HG02938 (cell line): ENCODE measurements around the gene AARSD1.
"Not testable (repeated sequence)": the region's sequence is repeated elsewhere in the genome, so short reads cannot be mapped to it uniquely, and the experiment has no call there.

Experiments used
- ATAC-seq: cut with Tn5 transposase; IDR thresholded peaks from one replicate; pipeline ENCODE4 v1.9.1; 2021; ENCODE audit warnings: mild to moderate bottlenecking, moderate library complexity; ENCODE audit not compliant: unreplicated experiment

The AARSD1 gene

GRCh38 chr17:42922294-42922693 lies 42.0 kb downstream of the AARSD1 start:
- no peak for ATAC-seq

DNA sequence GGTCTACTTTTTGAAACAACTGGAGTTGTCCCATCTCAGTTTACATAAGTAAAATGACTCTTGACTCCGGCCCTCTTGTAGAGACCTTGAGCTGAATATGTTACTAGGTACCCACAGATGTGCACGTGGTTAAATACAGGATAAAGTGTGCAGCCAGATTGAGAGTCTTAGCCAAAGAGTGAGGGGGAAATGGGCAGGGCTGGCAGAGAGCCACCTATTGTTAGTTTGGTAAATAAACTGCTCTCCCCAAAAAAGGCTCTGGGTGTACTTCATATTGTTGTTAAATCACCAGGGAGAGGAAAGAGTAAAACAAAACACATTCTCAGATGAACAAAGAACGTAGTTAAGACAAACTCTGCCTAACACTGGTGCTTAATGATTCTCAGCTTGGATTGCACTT lies 43.3 kb downstream of the AARSD1 start:
- no peak for ATAC-seq

- no peak for ATAC-seq
Observed at GRCh38 chr17:42920106-42920900, 44.0 kb downstream of the AARSD1 start.

GRCh38 chr17:42919522-42920077 lies 44.7 kb downstream of the AARSD1 start:
- ATAC-seq: not testable (repeated sequence)

DNA sequence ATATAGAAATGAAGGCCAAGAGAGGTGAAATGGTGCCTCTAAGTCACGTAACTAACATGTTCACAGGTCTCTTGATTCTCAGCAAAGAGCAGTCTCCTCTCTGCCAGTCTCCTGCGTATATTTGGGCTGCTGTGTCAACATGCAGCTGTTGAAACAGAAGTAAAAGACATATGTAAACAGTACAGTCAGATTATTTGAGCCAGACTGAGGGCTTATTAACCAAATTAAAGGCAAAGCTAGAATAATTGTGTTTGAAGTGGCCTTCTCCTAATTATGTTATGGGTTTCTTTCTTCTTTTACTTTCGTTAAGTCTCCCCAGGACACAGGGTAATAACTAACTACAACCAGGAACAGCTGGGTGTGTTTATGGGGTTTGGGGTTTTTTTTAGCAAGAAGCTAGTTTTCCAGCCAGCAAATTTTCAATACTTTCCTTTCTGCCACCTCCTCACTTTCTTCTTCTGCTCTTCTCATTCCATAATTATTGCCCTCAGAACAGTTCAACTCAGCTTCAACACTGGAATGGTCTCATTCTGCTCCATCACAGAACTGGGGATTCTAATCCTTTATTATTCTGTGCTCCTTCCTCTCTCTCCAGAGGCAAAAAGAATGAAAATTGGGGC lies 45.2 kb downstream of the AARSD1 start:
- ATAC-seq: no peak

- no peak for ATAC-seq
Observed at GRCh38 chr17:42917236-42917603, 47.0 kb downstream of the AARSD1 start.

GRCh38 chr17:42916388-42917235 lies 47.6 kb downstream of the AARSD1 start:
- ATAC-seq: not testable (repeated sequence)

DNA sequence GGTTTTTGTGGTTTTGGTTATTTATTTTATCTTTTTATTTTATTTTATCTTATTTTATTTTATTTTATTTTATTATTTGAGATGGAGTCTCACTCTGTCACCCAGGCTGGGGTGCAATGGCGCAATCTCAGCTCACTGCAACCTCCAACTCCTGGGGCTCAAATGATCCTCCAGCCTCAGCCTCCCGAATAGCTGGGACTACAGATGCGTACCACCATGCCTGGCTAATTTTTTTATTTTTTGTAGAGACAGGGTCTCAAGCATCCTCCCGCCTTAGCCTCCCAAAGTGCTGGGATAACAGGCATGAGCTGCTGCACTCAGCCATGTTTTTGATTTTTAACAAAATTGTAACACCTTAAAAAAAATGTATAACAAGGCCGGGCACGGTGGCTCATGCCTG lies 49.0 kb downstream of the AARSD1 start:
- not testable (repeated sequence) for ATAC-seq

DNA sequence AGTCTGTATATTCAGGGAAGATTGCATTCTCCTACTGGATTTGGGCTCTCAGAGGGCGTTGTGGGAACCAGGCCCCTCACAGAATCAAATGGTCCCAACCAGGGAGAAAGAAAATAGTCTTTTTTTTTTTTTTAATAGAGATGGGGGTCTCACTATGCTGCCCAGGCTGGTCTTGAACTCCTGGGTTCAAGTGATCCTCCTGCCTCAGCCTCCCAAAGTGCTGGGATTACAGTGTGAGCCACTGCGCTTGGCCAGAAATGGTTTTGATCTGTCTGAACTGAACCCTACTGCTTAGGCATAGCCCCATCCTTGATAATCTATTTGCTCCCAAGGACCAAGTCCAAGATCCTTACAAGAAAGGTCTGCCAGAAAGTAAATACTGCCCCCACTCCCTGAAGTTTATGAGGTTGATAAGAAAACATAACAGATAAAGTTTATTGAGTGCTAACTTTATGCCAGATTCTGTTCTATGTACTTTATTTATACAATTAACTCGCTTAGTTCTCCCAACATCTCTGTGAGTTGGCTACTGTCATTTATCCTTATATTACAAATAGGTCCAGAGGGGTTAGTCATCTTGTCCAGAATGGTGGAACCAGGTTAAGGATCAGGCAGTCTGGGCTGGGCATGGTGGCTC lies 50.2 kb downstream of the AARSD1 start:
- ATAC-seq: no peak

GRCh38 chr17:42913522-42913921 lies 50.7 kb downstream of the AARSD1 start:
- ATAC-seq: no peak

GRCh38 chr17:42908872-42909700 lies 55.2 kb downstream of the AARSD1 start:
- ATAC-seq: no peak

GRCh38 chr17:42906772-42907446 lies 57.3 kb downstream of the AARSD1 start:
- no peak for ATAC-seq

- ATAC-seq: no peak
Observed at GRCh38 chr17:42904110-42904469, 60.2 kb downstream of the AARSD1 start.

GRCh38 chr17:42901535-42902229 lies 62.6 kb downstream of the AARSD1 start:
- ATAC-seq: no peak
